Measurements from ENCODE around the gene TTC13.

TTC13 gene

DNA sequence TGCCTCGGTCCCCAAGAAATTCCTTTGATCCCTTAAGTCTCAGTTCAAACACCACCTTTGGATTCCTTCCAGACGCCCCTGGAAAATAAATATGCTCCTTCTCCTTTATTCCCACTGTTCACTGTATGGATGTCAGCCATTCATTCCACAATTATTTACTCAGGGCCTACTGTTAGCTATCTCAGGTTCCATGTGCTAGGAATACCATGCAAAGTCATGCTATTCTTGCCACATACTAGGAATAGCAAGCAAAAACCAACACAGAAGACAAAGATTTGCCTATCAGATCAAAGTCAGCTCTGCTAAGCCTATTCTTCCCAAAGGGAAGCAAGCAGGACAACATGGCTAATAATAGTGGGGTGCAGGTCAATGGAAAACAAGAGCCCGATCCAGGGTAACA, 29.8 kb downstream of the TTC13 start:
- H3K36me3 Mint-ChIP-seq (ENCODE audit: low read depth): peaks cover 34% of the 10 kb centered on the region
- H3K27ac Mint-ChIP-seq: no peak overlapping the region
- H3K27me3 Mint-ChIP-seq (ENCODE audit: low read depth): no peaks in the 10 kb centered on the region
- no peaks in the 10 kb centered on the region for H3K9me3 Mint-ChIP-seq
- H3K4me1 Mint-ChIP-seq (ENCODE audit: low read depth): peaks cover 1% of the 10 kb centered on the region
- no peak overlapping the region for H3K4me3 Mint-ChIP-seq

- peaks cover 30% of the 10 kb centered on the region for H3K36me3 Mint-ChIP-seq (ENCODE audit: low read depth)
- no peaks in the 10 kb centered on the region for H3K27me3 Mint-ChIP-seq (ENCODE audit: low read depth)
- H3K9me3 Mint-ChIP-seq: no peaks in the 10 kb centered on the region
- no peak overlapping the region for H3K27ac Mint-ChIP-seq
- no peak overlapping the region for H3K4me3 Mint-ChIP-seq
- H3K4me1 Mint-ChIP-seq (ENCODE audit: low read depth): peaks cover 1% of the 10 kb centered on the region
Measured at GRCh38 chr1:230948301-230948700, 30.4 kb downstream of the TTC13 start.

DNA sequence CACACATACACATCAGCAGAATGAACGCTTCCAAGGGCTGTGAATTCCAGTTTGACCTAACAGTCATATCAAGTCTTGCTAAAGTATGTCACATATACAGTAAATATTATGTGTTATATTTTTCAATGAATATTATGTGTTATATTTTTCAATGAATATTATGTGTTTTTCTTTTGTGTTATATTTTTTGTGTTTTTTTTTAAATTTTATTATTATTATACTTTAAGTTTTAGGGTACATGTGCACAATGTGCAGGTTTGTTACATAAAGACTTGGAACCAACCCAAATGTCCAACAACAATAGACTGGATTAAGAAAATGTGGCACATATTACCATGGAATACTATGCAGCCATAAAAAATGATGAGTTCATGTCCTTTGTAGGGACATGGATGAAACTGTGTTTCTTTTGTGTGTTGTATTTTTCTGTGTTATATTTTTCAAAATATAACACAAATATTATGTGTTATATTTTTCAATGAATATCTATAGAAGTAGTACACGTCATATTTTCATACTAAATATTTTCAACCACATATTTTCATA, 35.5 kb downstream of the TTC13 start:
- Mint-ChIP-seq H3K27ac (no peak overlapping the region), H3K36me3 (ENCODE audit: low read depth) (peaks cover 30% of the 10 kb centered on the region), H3K9me3 (no peaks in the 10 kb centered on the region), H3K27me3 (ENCODE audit: low read depth) (no peaks in the 10 kb centered on the region), H3K4me1 (ENCODE audit: low read depth) (peaks cover 5% of the 10 kb centered on the region), H3K4me3 (no peak overlapping the region)

- Mint-ChIP-seq H3K36me3 (ENCODE audit: low read depth) (peaks cover 30% of the 10 kb centered on the region), H3K4me1 (ENCODE audit: low read depth) (peaks cover 7% of the 10 kb centered on the region), H3K27ac (no peak overlapping the region), H3K9me3 (no peaks in the 10 kb centered on the region), H3K4me3 (no peak overlapping the region), H3K27me3 (ENCODE audit: low read depth) (no peaks in the 10 kb centered on the region)
Measured at GRCh38 chr1:230940848-230941247, 37.8 kb downstream of the TTC13 start.

GRCh38 chr1:230939806-230940489, 38.7 kb downstream of the TTC13 start:
- Mint-ChIP-seq H3K36me3 (ENCODE audit: low read depth) (peaks cover 27% of the 10 kb centered on the region), H3K27me3 (ENCODE audit: low read depth) (no peaks in the 10 kb centered on the region), H3K4me1 (ENCODE audit: low read depth) (peaks cover 7% of the 10 kb centered on the region), H3K27ac (no peak overlapping the region), H3K9me3 (no peaks in the 10 kb centered on the region), H3K4me3 (no peak overlapping the region)

- Mint-ChIP-seq H3K4me3 (no peak overlapping the region), H3K36me3 (ENCODE audit: low read depth) (peaks cover 20% of the 10 kb centered on the region), H3K4me1 (ENCODE audit: low read depth) (peaks cover 7% of the 10 kb centered on the region)
Measured at GRCh38 chr1:230938924-230939368, 39.7 kb downstream of the TTC13 start.

DNA sequence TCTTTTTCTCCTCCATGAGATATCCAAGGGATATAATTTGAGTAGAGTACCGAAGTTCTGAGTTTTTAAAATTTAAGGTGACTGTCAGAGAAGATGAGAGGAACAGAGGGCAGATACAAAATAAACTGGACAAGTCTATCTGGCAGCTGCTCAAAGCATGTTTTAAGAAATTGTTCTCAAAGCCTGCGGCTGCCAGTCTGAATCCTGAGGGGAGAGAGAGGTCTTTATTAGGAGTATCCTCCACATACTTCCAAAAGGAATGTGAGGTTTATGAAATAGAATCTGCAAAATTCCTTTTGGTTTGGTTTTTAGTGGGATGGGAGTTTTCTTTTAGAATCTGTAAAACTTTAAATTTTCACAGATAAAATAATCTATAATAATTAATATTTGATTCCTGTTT, 41.3 kb downstream of the TTC13 start:
- Mint-ChIP-seq H3K27ac (no peak overlapping the region), H3K9me3 (no peaks in the 10 kb centered on the region), H3K4me3 (no peak overlapping the region), H3K36me3 (ENCODE audit: low read depth) (peaks cover 20% of the 10 kb centered on the region), H3K4me1 (ENCODE audit: low read depth) (peaks cover 5% of the 10 kb centered on the region), H3K27me3 (ENCODE audit: low read depth) (no peaks in the 10 kb centered on the region)

More at GRCh38 chr1:230938924-230939368, 39.7 kb downstream of the TTC13 start:
- no peaks in the 10 kb centered on the region for H3K27me3 Mint-ChIP-seq (ENCODE audit: low read depth)
- H3K27ac Mint-ChIP-seq: no peak overlapping the region
- H3K9me3 Mint-ChIP-seq: no peaks in the 10 kb centered on the region

GRCh38 chr1:230936475-230936874, 42.2 kb downstream of the TTC13 start:
- Mint-ChIP-seq H3K27me3 (ENCODE audit: low read depth) (no peaks in the 10 kb centered on the region), H3K9me3 (no peaks in the 10 kb centered on the region), H3K4me3 (no peak overlapping the region), H3K36me3 (ENCODE audit: low read depth) (peaks cover 20% of the 10 kb centered on the region), H3K4me1 (ENCODE audit: low read depth) (peaks cover 7% of the 10 kb centered on the region), H3K27ac (no peak overlapping the region)

DNA sequence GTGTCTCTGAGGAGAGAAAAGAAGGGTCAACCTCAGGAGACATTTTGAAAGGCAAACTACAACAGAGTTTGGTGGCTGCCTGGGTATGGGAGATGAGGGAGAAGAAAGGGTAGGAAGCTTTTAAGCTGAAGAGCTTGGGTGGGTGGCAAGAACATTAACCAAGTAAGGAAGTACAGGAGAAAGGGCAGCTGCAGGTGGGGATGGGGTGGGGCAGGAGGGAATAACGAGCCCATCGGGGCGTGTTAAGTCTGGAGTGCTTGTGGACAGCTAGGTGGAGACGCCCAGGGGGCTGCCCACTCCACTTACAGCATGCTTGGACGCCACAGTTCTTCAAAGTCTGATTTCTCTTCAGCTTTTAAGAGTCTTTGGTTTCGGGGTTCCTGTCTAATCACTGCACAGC, 42.8 kb downstream of the TTC13 start:
- H3K36me3 Mint-ChIP-seq (ENCODE audit: low read depth): peaks cover 23% of the 10 kb centered on the region
- H3K27ac Mint-ChIP-seq: no peak overlapping the region
- H3K4me1 Mint-ChIP-seq (ENCODE audit: low read depth): peaks cover 9% of the 10 kb centered on the region
- no peaks in the 10 kb centered on the region for H3K27me3 Mint-ChIP-seq (ENCODE audit: low read depth)
- no peak overlapping the region for H3K4me3 Mint-ChIP-seq
- H3K9me3 Mint-ChIP-seq: no peaks in the 10 kb centered on the region

GRCh38 chr1:230930986-230931385, 47.7 kb downstream of the TTC13 start:
- Mint-ChIP-seq H3K27me3 (ENCODE audit: low read depth) (no peaks in the 10 kb centered on the region), H3K4me1 (ENCODE audit: low read depth) (peaks cover 4% of the 10 kb centered on the region), H3K27ac (no peak overlapping the region), H3K9me3 (no peaks in the 10 kb centered on the region), H3K36me3 (ENCODE audit: low read depth) (peaks cover 24% of the 10 kb centered on the region), H3K4me3 (no peak overlapping the region)

- no peak overlapping the region for H3K27ac Mint-ChIP-seq
- H3K27me3 Mint-ChIP-seq (ENCODE audit: low read depth): no peaks in the 10 kb centered on the region
- H3K36me3 Mint-ChIP-seq (ENCODE audit: low read depth): peaks cover 39% of the 10 kb centered on the region
- peaks cover 3% of the 10 kb centered on the region for H3K4me1 Mint-ChIP-seq (ENCODE audit: low read depth)
- H3K4me3 Mint-ChIP-seq: no peak overlapping the region
- H3K9me3 Mint-ChIP-seq: no peaks in the 10 kb centered on the region
Measured at GRCh38 chr1:230926182-230926581, 52.5 kb downstream of the TTC13 start.

- Mint-ChIP-seq H3K36me3 (ENCODE audit: low read depth) (peaks cover 36% of the 10 kb centered on the region), H3K4me1 (ENCODE audit: low read depth) (no peaks in the 10 kb centered on the region), H3K27ac (no peak overlapping the region), H3K4me3 (no peak overlapping the region), H3K9me3 (no peaks in the 10 kb centered on the region), H3K27me3 (ENCODE audit: low read depth) (no peaks in the 10 kb centered on the region)
Measured at GRCh38 chr1:230925608-230926007, 53.1 kb downstream of the TTC13 start.

- Mint-ChIP-seq H3K27ac (no peak overlapping the region), H3K4me1 (ENCODE audit: low read depth) (no peaks in the 10 kb centered on the region), H3K36me3 (ENCODE audit: low read depth) (peaks cover 36% of the 10 kb centered on the region), H3K27me3 (ENCODE audit: low read depth) (no peaks in the 10 kb centered on the region), H3K4me3 (no peak overlapping the region), H3K9me3 (no peaks in the 10 kb centered on the region)
Measured at GRCh38 chr1:230923176-230923575, 55.5 kb downstream of the TTC13 start.

GRCh38 chr1:230922620-230923019, 56.0 kb downstream of the TTC13 start:
- no peak overlapping the region for H3K27ac Mint-ChIP-seq
- no peaks in the 10 kb centered on the region for H3K9me3 Mint-ChIP-seq
- H3K4me3 Mint-ChIP-seq: no peak overlapping the region
- peaks cover 39% of the 10 kb centered on the region for H3K36me3 Mint-ChIP-seq (ENCODE audit: low read depth)
- H3K4me1 Mint-ChIP-seq (ENCODE audit: low read depth): no peaks in the 10 kb centered on the region
- no peaks in the 10 kb centered on the region for H3K27me3 Mint-ChIP-seq (ENCODE audit: low read depth)

DNA sequence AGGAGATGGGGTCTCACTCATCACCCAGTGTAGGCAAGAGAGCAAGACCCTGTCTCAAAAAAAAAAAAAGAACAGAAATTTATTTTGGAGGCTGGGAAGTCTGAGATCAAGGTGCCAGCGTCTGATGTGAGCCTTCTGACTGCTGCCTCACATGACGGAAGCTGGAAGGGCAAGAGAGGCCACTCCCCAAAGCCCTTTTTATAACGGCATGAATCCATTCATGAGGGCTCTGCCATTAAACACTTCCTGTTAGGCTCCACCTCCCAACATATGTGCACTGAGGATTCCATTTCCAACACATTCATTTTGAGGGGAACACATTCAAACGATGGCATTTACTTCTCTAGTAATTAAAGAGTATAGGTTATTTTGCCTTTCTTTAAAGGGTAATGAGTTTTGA, 59.5 kb downstream of the TTC13 start:
- H3K36me3 Mint-ChIP-seq (ENCODE audit: low read depth): peaks cover 34% of the 10 kb centered on the region
- no peak overlapping the region for H3K27ac Mint-ChIP-seq
- H3K9me3 Mint-ChIP-seq: no peaks in the 10 kb centered on the region
- H3K4me1 Mint-ChIP-seq (ENCODE audit: low read depth): no peaks in the 10 kb centered on the region
- H3K4me3 Mint-ChIP-seq: no peak overlapping the region
- H3K27me3 Mint-ChIP-seq (ENCODE audit: low read depth): no peaks in the 10 kb centered on the region
